ENCODE data around the gene REM2.

Gene REM2

GRCh38 chr14:22864979-22865378 is 18.0 kb upstream of the REM2 start:
- Histone ChIP-seq H3K79me2 (ENCODE audit: control insufficient read depth, low read length) (no peaks in the 10 kb centered on the region), H3K27ac (ENCODE audit: low read depth, low read length) (no peak overlapping the region), H3K4me2 (ENCODE audit: low read length) (no peak overlapping the region), H3K4me3 (ENCODE audit: low read length) (no peak overlapping the region), H3K9me2 (replicated peaks; ENCODE audit: control insufficient read depth, low read length) (no peaks in the 10 kb centered on the region), H3K27me3 (ENCODE audit: control insufficient read depth, low read length) (no peaks in the 10 kb centered on the region), H3K9me3 (ENCODE audit: control insufficient read depth, insufficient read depth, low read length) (no peaks in the 10 kb centered on the region), H4K20me1 (ENCODE audit: control insufficient read depth, insufficient read depth, low read depth, low read length) (no peaks in the 10 kb centered on the region), H3F3A (ENCODE audit: control insufficient read depth, insufficient read depth) (no peaks in the 10 kb centered on the region), H3K36me3 (ENCODE audit: control insufficient read depth, low read length) (no peaks in the 10 kb centered on the region), H3K4me1 (ENCODE audit: control insufficient read depth, low read length) (peaks cover 14% of the 10 kb centered on the region)
- TF ChIP-seq EZH2phosphoT487 (IDR thresholded peaks at IDR 0.05; ENCODE audit: borderline replicate concordance, low read length): no peak
- TF ChIP-seq CTCF (IDR thresholded peaks at IDR 0.05; ENCODE audit: low read depth, low read length, poor library complexity, severe bottlenecking): no peak

GRCh38 chr14:22865424-22866405 is 17.3 kb upstream of the REM2 start:
- Histone ChIP-seq H3K4me3 (ENCODE audit: low read length) (no peak overlapping the region), H3K36me3 (ENCODE audit: control insufficient read depth, low read length) (no peaks in the 10 kb centered on the region), H3K4me1 (ENCODE audit: control insufficient read depth, low read length) (peaks cover 21% of the 10 kb centered on the region), H3K27ac (ENCODE audit: low read depth, low read length) (no peak overlapping the region), H3K27me3 (ENCODE audit: control insufficient read depth, low read length) (no peaks in the 10 kb centered on the region), H3K9me3 (ENCODE audit: control insufficient read depth, insufficient read depth, low read length) (no peaks in the 10 kb centered on the region), H3K4me2 (ENCODE audit: low read length) (no peak overlapping the region), H3F3A (ENCODE audit: control insufficient read depth, insufficient read depth) (peaks cover 3% of the 10 kb centered on the region; the same call in 1 of the 2 replicates), H3K79me2 (ENCODE audit: control insufficient read depth, low read length) (no peaks in the 10 kb centered on the region), H4K20me1 (ENCODE audit: control insufficient read depth, insufficient read depth, low read depth, low read length) (no peaks in the 10 kb centered on the region), H3K9me2 (replicated peaks; ENCODE audit: control insufficient read depth, low read length) (no peaks in the 10 kb centered on the region)
- no peak for TF ChIP-seq EZH2phosphoT487 (IDR thresholded peaks at IDR 0.05; ENCODE audit: borderline replicate concordance, low read length)
- peak; percentile 66 for TF ChIP-seq CTCF (IDR thresholded peaks at IDR 0.05; ENCODE audit: low read depth, low read length, poor library complexity, severe bottlenecking)

- H3K36me3 ChIP-seq (ENCODE audit: control insufficient read depth, low read length): no peaks in the 10 kb centered on the region
- no peaks in the 10 kb centered on the region for H3K9me2 ChIP-seq (replicated peaks; ENCODE audit: control insufficient read depth, low read length)
- peaks cover 25% of the 10 kb centered on the region for H3K4me1 ChIP-seq (ENCODE audit: control insufficient read depth, low read length)
- H4K20me1 ChIP-seq (ENCODE audit: control insufficient read depth, insufficient read depth, low read depth, low read length): no peaks in the 10 kb centered on the region
- no peak overlapping the region for H3K4me3 ChIP-seq (ENCODE audit: low read length)
- no peaks in the 10 kb centered on the region for H3K79me2 ChIP-seq (ENCODE audit: control insufficient read depth, low read length)
- H3F3A ChIP-seq (ENCODE audit: control insufficient read depth, insufficient read depth): peaks cover 11% of the 10 kb centered on the region
- no peaks in the 10 kb centered on the region for H3K27me3 ChIP-seq (ENCODE audit: control insufficient read depth, low read length)
- H3K27ac ChIP-seq (ENCODE audit: low read depth, low read length): no peak overlapping the region
- H3K4me2 ChIP-seq (ENCODE audit: low read length): no peak overlapping the region
- TF ChIP-seq CTCF (IDR thresholded peaks at IDR 0.05; ENCODE audit: low read depth, low read length, poor library complexity, severe bottlenecking) (no peak), EZH2phosphoT487 (IDR thresholded peaks at IDR 0.05; ENCODE audit: borderline replicate concordance, low read length) (no peak)
- H3K9me3 ChIP-seq (ENCODE audit: control insufficient read depth, insufficient read depth, low read length): no peaks in the 10 kb centered on the region
These were observed 16.1 kb upstream of the REM2 start for GRCh38 chr14:22866874-22867273.

All from DOHH2 (cell line).